Measurements from ENCODE around the gene PRR5L. TPM values are rescaled to one million over a fixed set of nuclear protein-coding genes. Genes with fewer than 3 reads are reported as not detected.

The PRR5L gene, protein sequence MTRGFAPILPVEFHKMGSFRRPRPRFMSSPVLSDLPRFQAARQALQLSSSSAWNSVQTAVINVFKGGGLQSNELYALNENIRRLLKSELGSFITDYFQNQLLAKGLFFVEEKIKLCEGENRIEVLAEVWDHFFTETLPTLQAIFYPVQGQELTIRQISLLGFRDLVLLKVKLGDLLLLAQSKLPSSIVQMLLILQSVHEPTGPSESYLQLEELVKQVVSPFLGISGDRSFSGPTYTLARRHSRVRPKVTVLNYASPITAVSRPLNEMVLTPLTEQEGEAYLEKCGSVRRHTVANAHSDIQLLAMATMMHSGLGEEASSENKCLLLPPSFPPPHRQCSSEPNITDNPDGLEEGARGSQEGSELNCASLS
- 10 to 100 TPM; 10.0 to 10.6 TPM for total RNA-seq

DNA sequence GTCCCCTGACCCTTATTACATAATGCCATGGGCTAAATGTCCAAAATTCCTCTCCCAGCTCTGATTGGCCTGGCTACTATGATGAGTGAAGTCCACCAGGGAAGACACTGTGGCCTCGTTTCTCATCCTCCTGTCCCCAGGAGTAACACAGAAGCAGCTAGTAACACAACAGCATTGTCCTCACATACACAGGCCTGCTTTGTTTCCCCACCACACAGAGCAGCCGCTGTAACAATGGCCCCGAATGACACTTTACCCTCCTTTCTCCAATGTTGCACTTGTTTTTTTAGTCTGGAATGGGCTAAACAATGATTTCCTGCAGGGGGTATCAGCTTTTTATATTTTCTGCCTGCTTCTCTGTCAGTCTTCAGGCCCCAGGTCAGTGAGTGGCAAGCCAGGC, at the start of gene PRR5L:
Gene PRR5L (plus strand): TSS at position 363 of the 400 bp plus-strand sequence. CDS start 104,834 bp downstream, outside the sequence.
- Mint-ChIP-seq H3K4me3 (no peak within 1 kb of the TSS), H3K36me3 (ENCODE audit: low read depth) (no peaks in the 10 kb centered on the region), H3K27me3 (peaks cover 2% of the 10 kb centered on the region), H3K27ac (no peak within 1 kb of the TSS), H3K9me3 (no peaks in the 10 kb centered on the region), H3K4me1 (no peaks in the 10 kb centered on the region)
- no peak for ATAC-seq (replicated peaks)

DNA sequence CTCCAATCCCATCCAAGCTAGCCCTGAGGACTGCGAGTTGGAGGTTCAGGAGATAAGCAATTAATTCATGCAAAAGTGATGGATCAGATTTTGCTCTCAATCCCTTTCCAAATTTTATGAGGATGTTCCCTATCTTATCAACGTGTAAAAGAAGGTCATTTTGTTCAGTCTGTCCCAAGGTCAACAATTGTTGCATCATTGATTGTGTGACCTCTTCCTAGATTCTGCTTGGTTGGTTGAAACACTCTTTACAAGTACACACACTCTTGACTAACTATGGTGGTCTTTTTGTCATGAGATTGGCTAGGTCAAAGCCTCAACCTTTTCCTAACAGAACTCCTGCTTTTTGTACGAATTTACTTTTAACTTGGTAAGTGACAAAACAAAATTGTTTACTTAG, 48.6 kb upstream of the PRR5L start:
- no peak for ATAC-seq (replicated peaks)
- no peaks in the 10 kb centered on the region for H3K36me3 Mint-ChIP-seq (ENCODE audit: low read depth)
- peaks cover 52% of the 10 kb centered on the region for H3K27me3 Mint-ChIP-seq
- H3K27ac Mint-ChIP-seq: no peak overlapping the region
- no peak overlapping the region for H3K4me3 Mint-ChIP-seq
- peaks cover 4% of the 10 kb centered on the region for H3K9me3 Mint-ChIP-seq
- no peaks in the 10 kb centered on the region for H3K4me1 Mint-ChIP-seq

DNA sequence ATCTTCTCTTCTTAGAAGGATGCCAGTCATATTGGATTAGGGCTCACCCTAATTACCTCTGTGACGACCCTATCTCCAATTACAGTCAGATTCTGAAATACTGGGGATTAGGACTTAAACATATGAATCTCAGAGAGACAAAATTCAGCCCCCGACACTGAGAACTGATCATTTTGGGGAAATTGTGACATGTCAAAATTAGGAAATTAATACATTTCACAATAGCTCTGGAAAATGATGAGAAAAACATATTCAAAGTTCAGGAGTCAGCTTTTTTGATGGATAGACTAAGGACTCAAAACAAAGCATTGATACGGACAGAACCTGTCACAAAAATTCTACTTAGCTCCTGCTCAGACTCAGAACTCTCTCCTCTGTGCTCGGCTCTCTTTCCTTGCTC, 47.7 kb upstream of the PRR5L start:
- no peak overlapping the region for H3K27ac Mint-ChIP-seq
- no peak overlapping the region for H3K4me3 Mint-ChIP-seq
- no peaks in the 10 kb centered on the region for H3K36me3 Mint-ChIP-seq (ENCODE audit: low read depth)
- peaks cover 52% of the 10 kb centered on the region for H3K27me3 Mint-ChIP-seq
- H3K4me1 Mint-ChIP-seq: no peaks in the 10 kb centered on the region
- H3K9me3 Mint-ChIP-seq: peaks cover 4% of the 10 kb centered on the region
- no peak for ATAC-seq (replicated peaks)

DNA sequence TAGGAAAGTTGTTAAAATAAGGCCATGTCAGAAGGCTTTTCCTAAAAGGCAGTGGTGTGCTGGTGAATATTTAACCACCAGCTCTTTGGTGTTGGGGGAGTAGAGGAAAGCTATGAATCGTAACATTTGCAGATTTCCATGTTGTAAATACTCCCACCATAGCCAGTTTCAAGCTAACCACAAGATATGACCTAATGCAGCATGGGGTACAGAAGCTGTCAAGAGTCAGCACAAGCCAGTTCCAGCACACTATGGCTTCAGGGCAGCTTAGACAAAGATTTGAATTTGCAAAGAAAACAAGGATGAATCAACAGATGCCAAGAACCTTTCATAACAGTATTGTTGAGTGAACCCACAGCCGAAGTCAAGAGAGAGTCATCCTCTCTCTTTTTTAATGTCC, 46.8 kb upstream of the PRR5L start:
- Mint-ChIP-seq H3K4me1 (no peaks in the 10 kb centered on the region), H3K4me3 (no peak overlapping the region), H3K27ac (no peak overlapping the region), H3K36me3 (ENCODE audit: low read depth) (no peaks in the 10 kb centered on the region), H3K9me3 (peaks cover 4% of the 10 kb centered on the region), H3K27me3 (peaks cover 55% of the 10 kb centered on the region)
- peak; percentile 67 for ATAC-seq (replicated peaks)

DNA sequence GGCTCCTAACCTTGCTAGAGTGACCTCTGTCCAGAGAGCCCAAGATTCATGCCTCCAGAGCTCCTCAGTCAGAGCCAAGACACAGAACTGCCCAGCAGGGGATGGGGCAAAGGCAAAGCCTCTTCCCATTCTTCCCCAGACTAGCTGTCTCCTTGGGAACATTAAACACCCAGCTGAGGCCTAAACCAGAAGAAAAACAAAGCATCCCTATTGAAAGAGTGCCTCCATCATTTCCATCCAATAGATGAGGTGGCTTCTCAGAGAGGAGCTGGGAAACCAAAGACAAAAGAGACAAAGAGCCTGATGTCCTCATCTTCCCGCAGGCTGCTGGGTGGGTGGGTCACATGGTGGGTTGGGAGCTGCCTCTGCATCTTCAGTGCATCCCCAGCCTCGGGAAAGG, 44.3 kb upstream of the PRR5L start:
- no peak for ATAC-seq (replicated peaks)
- Mint-ChIP-seq H3K9me3 (no peaks in the 10 kb centered on the region), H3K4me1 (no peaks in the 10 kb centered on the region), H3K27ac (no peak overlapping the region), H3K4me3 (no peak overlapping the region), H3K36me3 (ENCODE audit: low read depth) (no peaks in the 10 kb centered on the region), H3K27me3 (peaks cover 42% of the 10 kb centered on the region)

DNA sequence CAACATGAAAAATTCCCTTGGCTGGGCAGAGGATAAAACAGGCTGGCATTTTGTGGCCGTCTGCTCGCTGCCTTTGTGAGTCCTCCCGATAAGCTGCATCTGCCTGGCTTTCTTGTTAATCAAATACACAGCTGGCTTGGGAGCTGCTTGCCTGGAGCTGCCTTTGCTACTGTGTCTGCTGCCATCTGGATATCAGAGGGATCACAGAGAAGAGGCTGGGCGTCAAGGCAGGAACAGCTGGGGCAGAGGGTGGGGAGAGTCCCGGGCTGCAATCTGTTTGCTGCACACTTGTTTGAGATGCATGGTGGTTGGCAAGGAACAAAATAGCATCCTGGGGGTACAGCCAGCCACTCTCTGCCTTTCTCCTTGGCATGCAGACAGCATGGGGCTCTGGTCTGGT, 42.9 kb upstream of the PRR5L start:
- H3K4me1 Mint-ChIP-seq: no peaks in the 10 kb centered on the region
- ATAC-seq (replicated peaks): no peak
- no peak overlapping the region for H3K4me3 Mint-ChIP-seq
- H3K27me3 Mint-ChIP-seq: peaks cover 38% of the 10 kb centered on the region
- H3K9me3 Mint-ChIP-seq: no peaks in the 10 kb centered on the region
- no peak overlapping the region for H3K27ac Mint-ChIP-seq
- H3K36me3 Mint-ChIP-seq (ENCODE audit: low read depth): no peaks in the 10 kb centered on the region

DNA sequence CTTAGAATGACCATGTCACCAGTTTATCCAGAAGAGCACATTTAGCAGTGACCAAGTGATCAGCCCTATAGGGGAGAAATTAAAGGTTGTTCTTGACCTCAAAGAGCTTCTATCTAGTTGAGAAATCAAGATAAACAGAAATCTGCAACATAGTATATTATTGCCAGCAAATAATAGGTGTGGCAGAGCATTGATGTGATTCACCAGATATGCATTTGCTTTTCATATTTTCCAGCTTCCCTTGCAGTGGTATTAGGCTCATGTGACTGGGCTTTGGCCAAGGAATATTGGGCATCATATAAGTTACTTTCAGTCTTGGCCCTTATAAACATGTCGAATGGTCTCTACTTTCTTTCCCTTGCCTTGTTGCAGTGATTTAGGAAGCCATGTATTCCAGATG, 41.4 kb upstream of the PRR5L start:
- no peaks in the 10 kb centered on the region for H3K9me3 Mint-ChIP-seq
- ATAC-seq (replicated peaks): no peak
- no peaks in the 10 kb centered on the region for H3K4me1 Mint-ChIP-seq
- no peak overlapping the region for H3K4me3 Mint-ChIP-seq
- no peaks in the 10 kb centered on the region for H3K36me3 Mint-ChIP-seq (ENCODE audit: low read depth)
- no peak overlapping the region for H3K27ac Mint-ChIP-seq
- peaks cover 34% of the 10 kb centered on the region for H3K27me3 Mint-ChIP-seq

DNA sequence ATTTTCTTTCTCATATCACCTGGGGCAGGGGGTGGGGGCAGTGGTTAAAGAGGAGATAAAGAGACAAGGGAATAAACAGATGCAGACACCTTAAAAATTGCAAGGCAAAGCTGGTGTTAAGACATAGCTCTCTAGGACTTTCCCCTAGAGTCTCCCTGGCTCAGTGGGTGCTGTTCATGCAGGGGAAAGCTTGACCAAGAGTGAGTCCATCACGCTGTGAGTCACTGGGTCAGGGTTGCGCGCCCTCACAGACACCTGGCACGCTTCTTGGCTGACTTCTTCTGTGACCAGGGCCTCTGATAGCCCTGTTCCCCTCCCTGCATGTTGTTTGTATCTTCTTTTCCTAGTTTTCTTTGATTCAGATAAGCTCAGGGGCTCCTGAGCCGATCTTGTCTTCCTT, 38.7 kb upstream of the PRR5L start:
- H3K27ac Mint-ChIP-seq: no peak overlapping the region
- H3K4me3 Mint-ChIP-seq: no peak overlapping the region

DNA sequence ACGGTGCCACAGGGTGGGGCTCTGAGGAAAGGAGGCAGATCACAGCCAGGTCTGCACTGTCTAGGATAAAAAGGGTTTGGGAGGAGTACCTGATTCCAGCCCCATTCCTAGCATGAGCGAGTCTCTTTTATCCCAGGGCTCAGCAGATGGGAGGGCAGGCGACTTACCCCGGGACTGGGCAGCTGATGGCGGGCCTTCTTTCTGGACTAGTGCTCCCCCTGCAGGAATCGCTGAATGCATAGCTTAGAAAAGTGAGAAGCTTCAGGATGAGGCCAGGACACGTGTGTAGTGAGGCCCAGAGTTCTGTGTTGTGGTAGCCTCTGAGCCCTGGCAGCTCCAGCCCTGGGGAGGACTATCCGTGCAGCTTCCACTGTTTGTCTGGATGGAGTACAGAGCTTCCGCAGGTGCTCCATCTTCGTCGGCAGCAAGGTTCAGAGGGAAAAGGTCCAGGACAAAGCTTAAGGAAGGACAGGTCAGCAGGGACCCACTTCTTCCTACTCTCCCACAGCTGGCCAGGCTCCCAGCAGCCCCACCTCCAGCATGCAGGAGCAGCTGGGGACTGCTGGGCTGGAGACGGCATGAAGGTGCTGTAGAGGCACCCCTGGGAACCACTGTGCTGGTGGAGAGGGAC, 37.2 kb upstream of the PRR5L start:
- Mint-ChIP-seq H3K36me3 (ENCODE audit: low read depth) (no peaks in the 10 kb centered on the region), H3K9me3 (no peaks in the 10 kb centered on the region), H3K4me1 (no peaks in the 10 kb centered on the region), H3K4me3 (no peak overlapping the region), H3K27me3 (peaks cover 31% of the 10 kb centered on the region), H3K27ac (no peak overlapping the region)
- peak; percentile 29 for ATAC-seq (replicated peaks)

More for the DNA sequence above, 38.7 kb upstream of the PRR5L start:
- no peak for ATAC-seq (replicated peaks)
- Mint-ChIP-seq H3K9me3 (no peaks in the 10 kb centered on the region), H3K36me3 (ENCODE audit: low read depth) (no peaks in the 10 kb centered on the region), H3K4me1 (no peaks in the 10 kb centered on the region), H3K27me3 (peaks cover 30% of the 10 kb centered on the region)

DNA sequence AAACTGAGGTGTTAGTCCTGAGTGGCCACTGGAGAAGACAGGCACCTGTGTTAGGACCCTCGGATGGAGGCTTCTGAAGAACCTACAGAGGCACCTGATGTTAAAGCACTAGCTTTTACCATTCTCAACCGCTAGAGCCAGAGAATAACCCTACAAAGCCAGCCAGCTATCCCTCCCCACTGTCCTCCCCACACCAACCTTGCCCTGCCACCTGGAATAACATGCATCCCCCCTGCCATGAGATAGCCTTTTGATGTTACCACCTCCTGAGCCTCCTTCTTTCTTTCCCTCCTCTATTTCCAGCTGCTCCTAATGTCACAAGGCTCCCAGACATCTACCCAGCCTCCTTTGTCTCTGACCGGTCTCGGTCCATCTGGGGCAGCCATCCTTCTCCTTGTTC, 35.0 kb upstream of the PRR5L start:
- H3K27me3 Mint-ChIP-seq: peaks cover 34% of the 10 kb centered on the region
- no peaks in the 10 kb centered on the region for H3K9me3 Mint-ChIP-seq
- H3K36me3 Mint-ChIP-seq (ENCODE audit: low read depth): no peaks in the 10 kb centered on the region
- no peak overlapping the region for H3K27ac Mint-ChIP-seq
- H3K4me1 Mint-ChIP-seq: no peaks in the 10 kb centered on the region
- H3K4me3 Mint-ChIP-seq: no peak overlapping the region
- ATAC-seq (replicated peaks): no peak

DNA sequence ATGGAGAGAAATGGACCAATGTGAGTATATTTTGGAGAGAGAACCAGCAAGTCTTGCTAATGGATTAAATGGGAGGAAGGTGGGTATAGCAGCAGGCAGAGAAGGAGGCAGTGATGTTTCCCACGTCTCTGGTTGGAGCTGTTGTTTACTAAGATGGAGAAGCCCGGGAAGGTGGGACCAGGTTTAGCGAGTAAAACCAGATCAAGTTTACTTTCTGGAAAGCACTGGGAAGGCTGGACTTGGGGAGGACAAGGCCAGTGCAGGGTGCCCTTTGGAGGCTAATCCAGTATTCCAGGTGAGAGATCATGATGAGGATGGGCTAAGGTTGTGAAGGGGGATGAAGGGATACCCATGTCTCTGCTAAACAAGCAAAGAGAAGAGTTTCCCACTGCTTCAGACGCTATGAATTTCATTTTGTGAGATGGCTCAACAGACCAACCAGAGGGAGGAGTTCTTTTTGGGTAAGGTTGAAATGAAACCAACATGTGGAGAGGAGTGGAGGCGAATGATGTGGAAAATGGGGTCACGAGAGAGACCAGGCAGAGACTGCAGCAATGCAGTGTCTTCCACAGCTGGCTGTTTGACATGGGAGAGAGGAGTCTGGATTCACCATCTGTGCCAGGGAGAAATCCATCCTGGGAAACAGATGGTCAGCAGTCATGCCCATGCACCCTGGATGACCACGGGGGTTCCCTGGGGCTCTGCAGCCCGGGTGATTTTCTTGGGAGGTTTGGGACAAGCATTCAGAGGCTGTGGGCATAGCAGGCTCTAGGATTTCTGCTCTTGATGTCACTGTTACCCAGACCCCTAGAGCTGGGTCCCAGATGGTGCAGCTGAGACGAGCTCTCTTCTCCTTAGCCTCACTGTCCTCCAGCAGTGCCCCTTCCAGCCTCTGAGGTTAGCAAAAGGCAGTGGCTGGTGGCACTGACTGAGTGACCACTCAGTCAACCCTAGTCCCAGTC, 31.8 kb upstream of the PRR5L start:
- H3K36me3 Mint-ChIP-seq (ENCODE audit: low read depth): no peaks in the 10 kb centered on the region
- no peak overlapping the region for H3K27ac Mint-ChIP-seq
- no peaks in the 10 kb centered on the region for H3K4me1 Mint-ChIP-seq
- no peak overlapping the region for H3K4me3 Mint-ChIP-seq
- no peak for ATAC-seq (replicated peaks)
- no peaks in the 10 kb centered on the region for H3K9me3 Mint-ChIP-seq
- peaks cover 19% of the 10 kb centered on the region for H3K27me3 Mint-ChIP-seq

DNA sequence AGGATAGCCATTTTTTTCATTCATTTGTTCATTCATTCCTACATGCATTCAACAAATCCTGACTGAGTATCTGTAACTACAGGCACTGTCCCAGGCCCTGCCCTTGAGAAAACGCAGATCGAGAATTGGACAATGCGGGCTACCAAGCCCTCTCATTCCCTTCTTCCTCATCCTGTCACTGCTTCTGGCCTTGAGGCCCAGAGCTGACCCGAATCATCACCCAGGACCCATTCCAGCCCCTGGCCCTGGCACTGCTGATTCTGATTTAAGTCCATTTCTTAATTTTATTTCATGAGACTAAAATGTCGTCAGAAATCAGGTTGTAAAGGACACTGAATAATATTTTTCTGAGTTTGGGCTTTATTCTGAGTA, 31.1 kb upstream of the PRR5L start:
- H3K27ac Mint-ChIP-seq: no peak overlapping the region
- ATAC-seq (replicated peaks): no peak
- peaks cover 18% of the 10 kb centered on the region for H3K27me3 Mint-ChIP-seq
- H3K4me1 Mint-ChIP-seq: no peaks in the 10 kb centered on the region
- H3K36me3 Mint-ChIP-seq (ENCODE audit: low read depth): no peaks in the 10 kb centered on the region
- H3K9me3 Mint-ChIP-seq: no peaks in the 10 kb centered on the region
- no peak overlapping the region for H3K4me3 Mint-ChIP-seq

DNA sequence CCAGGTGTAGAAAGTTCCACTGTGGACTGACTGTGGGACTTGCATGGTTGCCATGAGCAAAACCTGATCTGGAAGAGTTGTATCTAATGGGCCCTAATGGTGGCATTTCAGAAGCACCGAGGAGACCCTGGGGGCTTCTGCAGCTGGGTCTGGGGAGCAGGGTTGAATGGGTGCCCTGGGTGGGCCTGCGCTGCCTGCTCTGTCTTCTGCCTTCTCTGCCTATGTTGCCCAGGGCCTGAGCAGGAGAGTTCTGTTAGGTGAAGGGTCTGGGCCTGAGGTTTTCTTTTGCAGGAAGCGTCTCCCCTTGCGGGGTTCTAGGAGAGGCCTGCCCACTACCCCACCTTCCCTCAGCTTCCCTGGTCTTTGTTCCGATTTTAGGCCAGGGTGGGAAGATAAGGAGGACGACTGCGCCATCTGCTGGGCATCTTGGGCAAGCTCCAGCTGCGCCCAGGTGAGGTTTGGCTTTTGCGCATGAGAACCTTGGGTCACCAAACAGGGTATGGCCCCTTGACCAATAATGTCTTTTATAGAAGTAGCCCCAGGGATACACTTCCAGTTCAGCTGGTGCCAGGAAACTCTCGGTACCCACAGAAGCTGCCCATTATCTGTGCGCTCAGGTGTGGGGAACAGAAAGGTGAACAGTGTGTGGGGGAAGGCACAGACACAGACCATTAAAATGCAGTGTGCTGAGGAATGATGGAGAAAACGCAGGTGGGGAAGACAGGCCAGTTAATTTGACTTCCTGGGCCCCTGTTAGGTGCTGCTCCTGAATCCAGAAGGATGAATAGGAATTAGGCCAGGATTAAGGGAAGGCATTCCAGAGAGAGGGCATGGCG, 30.1 kb upstream of the PRR5L start:
- no peaks in the 10 kb centered on the region for H3K9me3 Mint-ChIP-seq
- H3K27ac Mint-ChIP-seq: no peak overlapping the region
- H3K36me3 Mint-ChIP-seq (ENCODE audit: low read depth): no peaks in the 10 kb centered on the region
- peaks cover 12% of the 10 kb centered on the region for H3K27me3 Mint-ChIP-seq
- no peaks in the 10 kb centered on the region for H3K4me1 Mint-ChIP-seq
- peak; percentile 74 for ATAC-seq (replicated peaks)
- H3K4me3 Mint-ChIP-seq: no peak overlapping the region

DNA sequence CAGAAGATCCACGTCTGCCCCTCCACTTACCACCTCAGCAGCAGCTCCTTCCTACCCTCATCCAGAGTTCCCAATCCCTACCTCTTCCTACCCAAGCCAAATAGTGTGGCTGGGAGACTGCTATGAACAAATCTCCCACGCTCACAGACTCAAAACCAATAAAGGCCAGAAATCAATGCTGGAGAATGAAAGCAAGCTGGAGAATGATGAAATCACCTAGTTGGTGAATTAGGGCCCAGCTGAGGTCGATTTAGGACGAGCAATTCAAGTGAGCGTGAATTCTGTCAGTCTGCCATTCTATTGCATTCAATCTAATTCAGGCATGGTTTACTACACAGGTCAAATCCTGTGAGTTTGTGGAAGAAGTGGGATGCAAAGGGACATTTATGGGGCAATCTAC, 29.3 kb upstream of the PRR5L start:
- H3K27ac Mint-ChIP-seq: no peak overlapping the region

More for the DNA sequence above, 29.3 kb upstream of the PRR5L start:
- H3K9me3 Mint-ChIP-seq: no peaks in the 10 kb centered on the region
- ATAC-seq (replicated peaks): no peak
- H3K4me3 Mint-ChIP-seq: no peak overlapping the region
- H3K4me1 Mint-ChIP-seq: no peaks in the 10 kb centered on the region
- peaks cover 7% of the 10 kb centered on the region for H3K36me3 Mint-ChIP-seq (ENCODE audit: low read depth)
- H3K27me3 Mint-ChIP-seq: peaks cover 7% of the 10 kb centered on the region
